B cell (primary cell): ENCODE data around the gene CHMP6. TPM values are rescaled to one million over a fixed set of nuclear protein-coding genes. Genes with fewer than 3 reads are reported as not detected.

Experiments used
- ATAC-seq: fragments of 200-7000 bp; cut with Tn5 transposase; one replicate; pipeline ENCODE4 v1.10.0; 2021; ENCODE audit warnings: low read depth, mild to moderate bottlenecking, moderate number of reproducible peaks, moderate library complexity
- CTCF ChIA-PET: fragments of 350-600 bp; sonication (Branson Sonifier 250); formaldehyde crosslinking; loops from one replicate; lab custom pipeline; 2021; ENCODE audit warnings: antibody characterized with exemption, inconsistent platforms; lab: Charles Lee
- POLR2A ChIA-PET: fragments of 350-600 bp; sonication (Branson Sonifier 250); formaldehyde crosslinking; loops from one replicate; lab custom pipeline; 2021; ENCODE audit warnings: antibody characterized with exemption; lab: Charles Lee
- DNase-seq: peaks from one replicate; pipeline ENCODE4 v3.0.0; 2013
- H2AFZ ChIP-seq: 2 replicates; pipeline ENCODE4 v1.6.1; 2012; ENCODE audit warnings: mild to moderate bottlenecking, low read depth, low read length; ENCODE audit not compliant: insufficient read depth, poor library complexity, severe bottlenecking
- H3K27ac ChIP-seq, 2 donors: 1 replicate in 1 of 2; 2 replicates in 1 of 2; pipeline ENCODE4 v1.5.1; 2012 to 2013; ENCODE audit warnings: low read length in 2 of 2, mild to moderate bottlenecking in 2 of 2, moderate library complexity in 1 of 2
- H3K27me3 ChIP-seq, 4 experiments: fragments of 200-600 bp in 1 of 4; sonication (generic) in 1 of 4; replicated peaks in 1 of 4; 1 replicate in 2 of 4; 2 replicates in 2 of 4; pipeline versions ENCODE4 v1.6.1 to v1.7.0; 2013 to 2016; ENCODE audit warnings: low read length in 3 of 4, mild to moderate bottlenecking in 2 of 4, mixed read lengths in 1 of 4, moderate library complexity in 1 of 4; ENCODE audit not compliant: insufficient read depth in 4 of 4, control insufficient read depth in 3 of 4; ENCODE audit errors: control extremely low read depth in 1 of 4
- H3K36me3 ChIP-seq, 2 experiments: replicated peaks in 1 of 2; 1 replicate in 1 of 2; 2 replicates in 1 of 2; pipeline versions ENCODE4 v1.6.1 to v1.7.1; 2013; ENCODE audit warnings: low read length in 1 of 2; ENCODE audit not compliant: insufficient read depth in 2 of 2, control insufficient read depth in 1 of 2; ENCODE audit errors: control extremely low read depth in 1 of 2, extremely low read depth in 1 of 2
- H3K4me1 ChIP-seq, 2 donors: fragments of 200-600 bp in 1 of 2; sonication (generic) in 1 of 2; 1 replicate in 1 of 2; 2 replicates in 1 of 2; pipeline versions ENCODE4 v1.5.1 to v1.6.1; 2013 to 2017; ENCODE audit warnings: low read length in 2 of 2; ENCODE audit not compliant: control insufficient read depth in 2 of 2, insufficient read depth in 2 of 2
- H3K4me2 ChIP-seq: replicated peaks from 2 replicates; pipeline ENCODE3; 2012; ENCODE audit warnings: mild to moderate bottlenecking, low read depth, low read length; ENCODE audit not compliant: poor library complexity, severe bottlenecking
- H3K4me3 ChIP-seq, 5 experiments: fragments of 200-600 bp in 1 of 5; sonication (generic) in 1 of 5; 1 replicate in 3 of 5; 2 replicates in 2 of 5; pipeline versions ENCODE4 v1.5.1 to v1.7.0; 2011 to 2016; ENCODE audit warnings: low read length in 4 of 5, mild to moderate bottlenecking in 4 of 5, low read depth in 2 of 5, control low read depth in 1 of 5, moderate library complexity in 1 of 5; ENCODE audit not compliant: insufficient read depth in 1 of 5; ENCODE audit errors: control extremely low read depth in 1 of 5, extremely low read depth in 1 of 5
- H3K79me2 ChIP-seq: fragments of 200-600 bp; sonication (generic); one replicate; pipeline ENCODE4 v1.6.0; 2016; ENCODE audit warnings: low read length; ENCODE audit not compliant: control insufficient read depth, insufficient read depth
- H3K9ac ChIP-seq: fragments of 200-600 bp; sonication (generic); 2 replicates; pipeline ENCODE4 v1.6.1; 2017; ENCODE audit warnings: mild to moderate bottlenecking, low read length, moderate library complexity
- H3K9me3 ChIP-seq, 3 donors: one replicate each; pipeline versions ENCODE4 v1.6.1 to v1.7.1; 2013; ENCODE audit warnings: low read length in 2 of 3; ENCODE audit not compliant: control insufficient read depth in 2 of 3, insufficient read depth in 1 of 3; ENCODE audit errors: control extremely low read depth in 1 of 3
- H4K20me1 ChIP-seq: 2 replicates; pipeline ENCODE4 v1.6.0; 2012; ENCODE audit warnings: mild to moderate bottlenecking, low read length; ENCODE audit not compliant: insufficient read depth, control insufficient read depth, poor library complexity, severe bottlenecking
- H3K27ac Mint-ChIP-seq: one replicate; pipeline ENCODE4 v1.8.0; 2021; ENCODE audit warnings: mixed read lengths
- H3K27me3 Mint-ChIP-seq: one replicate; pipeline ENCODE4 v1.8.0; 2021; ENCODE audit warnings: mixed read lengths
- H3K4me1 Mint-ChIP-seq: one replicate; pipeline ENCODE4 v1.8.0; 2021; ENCODE audit warnings: mixed read lengths
- H3K4me3 Mint-ChIP-seq: one replicate; pipeline ENCODE4 v1.8.0; 2021; ENCODE audit warnings: mixed read lengths
- H3K9me3 Mint-ChIP-seq: one replicate; pipeline ENCODE4 v1.8.0; 2022; ENCODE audit warnings: mixed read lengths; ENCODE audit not compliant: insufficient read depth
- CTCF ChIP-seq: fragments of 200-600 bp; IDR thresholded peaks from one replicate; pipeline ENCODE4 v1.8.0; 2022; ENCODE audit warnings: antibody characterized with exemption, mild to moderate bottlenecking
- EZH2 ChIP-seq: IDR thresholded peaks from 2 replicates; pipeline ENCODE4 v1.6.1; 2012; ENCODE audit warnings: borderline replicate concordance, low read depth, mild to moderate bottlenecking, moderate library complexity, low read length; ENCODE audit not compliant: insufficient read depth, poor library complexity, severe bottlenecking
- WGBS: methylation state at CpG from one replicate; pipeline ENCODE4 v1.1.5; 2013; ENCODE audit warnings: missing lambda C conversion rate; ENCODE audit not compliant: insufficient coverage; 5-methylcytosine and 5-hydroxymethylcytosine counted together
- intact Hi-C: fragments of 100-400 bp; cut with micrococcal nuclease; formaldehyde crosslinking; loops from one replicate; pipeline ENCODE4 v1.10.0; 2022
- polyA plus RNA-seq: library from polyadenylated mRNA; depleted of rRNA; stranded (reverse); fragments of >200 nt; gene quantifications from 2 replicates; pipeline ENCODE4 v1.2.3, GENCODE V29; 2012
- total RNA-seq, 2 donors: library from RNA; stranded (reverse); fragments of 120-200 nt in 1 of 2; gene quantifications; 1 replicate in 1 of 2; 2 replicates in 1 of 2; pipeline versions ENCODE4 v1.2.3 to v1.2.4, GENCODE V29; 2013 to 2022

Gene CHMP6
- total and polyA plus RNA-seq, 2 donors (not counting 1 experiment from before 2014, with no cell fraction given) = 21.2 to 46.2 TPM

GRCh38 chr17:80950466-80951120, 41.0 kb upstream of the CHMP6 start:
- ChIA-PET CTCF (interaction anchor here (0.7 kb wide), 1 partner anchor 21 kb away, joined by 3 read pairs; no protein-coding TSS in a partner anchor), POLR2A (no interaction called here)
- Histone ChIP-seq H3K4me3 (no peak overlapping the region), H3K9me3 (peaks cover 0 to 6% (median 0%) of the 10 kb centered on the region in 3 donors), H3K79me2 (no peaks in the 10 kb centered on the region), H4K20me1 (no peaks in the 10 kb centered on the region), H2AFZ (no peak overlapping the region), H3K9ac (no peak overlapping the region), H3K27ac (no peak overlapping the region), H3K4me2 (no peak overlapping the region), H3K27me3 (no peaks in the 10 kb centered on the region), H3K4me1 (peaks cover 16 to 23% of the 10 kb centered on the region in 2 donors), H3K36me3 (peaks cover 0 to 30% of the 10 kb centered on the region in 2 experiments)
- TF ChIP-seq EZH2 (no peak), CTCF (no peak)
- DNase-seq = no peak
- Mint-ChIP-seq H3K4me1 (peaks cover 17% of the 10 kb centered on the region), H3K27ac (no peak overlapping the region), H3K4me3 (no peak overlapping the region), H3K9me3 (no peaks in the 10 kb centered on the region), H3K27me3 (no peaks in the 10 kb centered on the region)
- WGBS = 99% methylated on average over 17 of the region's 17 CpGs
- no peak for ATAC-seq
- intact Hi-C loops = no loop called here
